C4-2B (cell line): ENCODE measurements around the gene ACSS3.
"Not testable (repeated sequence)": the region's sequence is repeated elsewhere in the genome, so short reads cannot be mapped to it uniquely, and the experiment has no call there.

ENCODE experiments used
- H3K27ac ChIP-seq: fragments of 450-650 bp; 2 replicates; pipeline ENCODE4 v1.5.1; 2017
- ZFX ChIP-seq: fragments of 450-650 bp; IDR thresholded peaks from 2 replicates; pipeline ENCODE4 v1.6.1; 2017
- TF ChIP-seq, protein P1 (sequence below): fragments of 450-650 bp; conservative IDR thresholded peaks from 2 replicates; pipeline ENCODE4 v1.5.1; 2017; ENCODE audit warnings: mild to moderate bottlenecking

The ACSS3 gene, protein sequence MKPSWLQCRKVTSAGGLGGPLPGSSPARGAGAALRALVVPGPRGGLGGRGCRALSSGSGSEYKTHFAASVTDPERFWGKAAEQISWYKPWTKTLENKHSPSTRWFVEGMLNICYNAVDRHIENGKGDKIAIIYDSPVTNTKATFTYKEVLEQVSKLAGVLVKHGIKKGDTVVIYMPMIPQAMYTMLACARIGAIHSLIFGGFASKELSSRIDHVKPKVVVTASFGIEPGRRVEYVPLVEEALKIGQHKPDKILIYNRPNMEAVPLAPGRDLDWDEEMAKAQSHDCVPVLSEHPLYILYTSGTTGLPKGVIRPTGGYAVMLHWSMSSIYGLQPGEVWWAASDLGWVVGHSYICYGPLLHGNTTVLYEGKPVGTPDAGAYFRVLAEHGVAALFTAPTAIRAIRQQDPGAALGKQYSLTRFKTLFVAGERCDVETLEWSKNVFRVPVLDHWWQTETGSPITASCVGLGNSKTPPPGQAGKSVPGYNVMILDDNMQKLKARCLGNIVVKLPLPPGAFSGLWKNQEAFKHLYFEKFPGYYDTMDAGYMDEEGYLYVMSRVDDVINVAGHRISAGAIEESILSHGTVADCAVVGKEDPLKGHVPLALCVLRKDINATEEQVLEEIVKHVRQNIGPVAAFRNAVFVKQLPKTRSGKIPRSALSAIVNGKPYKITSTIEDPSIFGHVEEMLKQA

DNA sequence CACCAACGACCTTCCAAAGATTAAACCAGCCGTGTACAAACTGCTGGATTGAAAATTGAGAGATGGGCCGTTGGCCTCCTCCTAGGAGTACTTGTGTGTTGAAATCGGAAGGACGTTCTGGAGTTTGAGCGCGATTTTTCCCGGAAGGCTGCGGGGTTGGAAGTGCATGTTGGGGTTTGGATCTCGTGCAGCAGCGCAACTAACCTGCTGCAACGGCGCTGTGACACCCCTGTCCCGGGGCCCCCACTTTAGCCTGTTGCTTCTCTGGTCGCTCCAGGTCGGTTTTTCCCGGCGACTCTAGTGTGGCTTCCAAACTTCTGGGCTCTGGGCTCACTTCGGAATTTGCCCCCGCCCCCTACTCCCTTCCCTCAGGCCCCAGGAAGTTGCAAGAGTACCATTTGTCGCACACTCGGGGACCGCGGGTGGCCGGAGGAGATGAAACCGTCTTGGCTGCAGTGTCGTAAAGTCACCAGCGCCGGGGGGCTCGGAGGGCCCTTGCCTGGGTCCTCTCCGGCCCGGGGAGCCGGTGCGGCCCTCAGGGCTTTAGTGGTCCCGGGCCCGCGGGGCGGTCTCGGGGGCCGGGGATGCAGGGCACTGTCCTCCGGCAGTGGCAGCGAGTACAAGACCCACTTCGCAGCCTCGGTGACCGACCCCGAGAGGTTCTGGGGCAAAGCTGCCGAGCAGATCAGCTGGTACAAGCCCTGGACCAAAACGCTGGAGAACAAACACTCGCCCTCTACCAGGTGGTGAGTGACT, at the start of gene ACSS3:
Gene ACSS3, plus strand, starts transcription at position 394 of the 756 bp plus-strand sequence. Its CDS starts 42 bp downstream, at position 436.
- H3K27ac ChIP-seq = no peak within 1 kb of the TSS

DNA sequence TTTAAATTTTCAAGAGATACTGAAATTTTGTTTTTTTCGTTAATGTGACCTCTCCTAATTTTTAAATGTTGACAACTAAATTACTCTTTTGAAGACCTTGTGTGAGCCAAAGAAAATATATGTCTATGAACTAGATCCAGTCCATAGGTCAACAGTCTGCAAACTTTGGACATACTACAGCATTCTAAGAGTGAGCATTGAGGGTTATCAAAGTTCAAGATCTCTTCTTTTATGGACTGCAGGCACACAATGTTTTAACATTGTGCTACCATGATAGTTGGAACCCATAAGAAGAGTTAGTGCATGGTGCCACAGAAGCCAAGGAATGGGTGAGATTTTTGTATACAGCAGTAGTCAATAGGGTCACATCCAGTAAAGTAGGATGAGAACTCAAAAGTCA, 43.0 kb upstream of the ACSS3 start:
- no peak for TF ChIP-seq ZFX
- TF ChIP-seq, protein P1, sequence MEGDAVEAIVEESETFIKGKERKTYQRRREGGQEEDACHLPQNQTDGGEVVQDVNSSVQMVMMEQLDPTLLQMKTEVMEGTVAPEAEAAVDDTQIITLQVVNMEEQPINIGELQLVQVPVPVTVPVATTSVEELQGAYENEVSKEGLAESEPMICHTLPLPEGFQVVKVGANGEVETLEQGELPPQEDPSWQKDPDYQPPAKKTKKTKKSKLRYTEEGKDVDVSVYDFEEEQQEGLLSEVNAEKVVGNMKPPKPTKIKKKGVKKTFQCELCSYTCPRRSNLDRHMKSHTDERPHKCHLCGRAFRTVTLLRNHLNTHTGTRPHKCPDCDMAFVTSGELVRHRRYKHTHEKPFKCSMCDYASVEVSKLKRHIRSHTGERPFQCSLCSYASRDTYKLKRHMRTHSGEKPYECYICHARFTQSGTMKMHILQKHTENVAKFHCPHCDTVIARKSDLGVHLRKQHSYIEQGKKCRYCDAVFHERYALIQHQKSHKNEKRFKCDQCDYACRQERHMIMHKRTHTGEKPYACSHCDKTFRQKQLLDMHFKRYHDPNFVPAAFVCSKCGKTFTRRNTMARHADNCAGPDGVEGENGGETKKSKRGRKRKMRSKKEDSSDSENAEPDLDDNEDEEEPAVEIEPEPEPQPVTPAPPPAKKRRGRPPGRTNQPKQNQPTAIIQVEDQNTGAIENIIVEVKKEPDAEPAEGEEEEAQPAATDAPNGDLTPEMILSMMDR = no peak

More for the DNA sequence above, at the start of gene ACSS3:
- TF ChIP-seq ZFX = no peak
- TF ChIP-seq, protein P1 = no peak

GRCh38 chr12:81039231-81039630, 38.6 kb upstream of the ACSS3 start:
- TF ChIP-seq ZFX = no peak
- TF ChIP-seq, protein P1 = no peak
- H3K27ac ChIP-seq = no peak overlapping the region

More for the DNA sequence above, 43.0 kb upstream of the ACSS3 start:
- H3K27ac ChIP-seq = peak overlapping the region; percentile 15; the same call in 1 of the 2 replicates

DNA sequence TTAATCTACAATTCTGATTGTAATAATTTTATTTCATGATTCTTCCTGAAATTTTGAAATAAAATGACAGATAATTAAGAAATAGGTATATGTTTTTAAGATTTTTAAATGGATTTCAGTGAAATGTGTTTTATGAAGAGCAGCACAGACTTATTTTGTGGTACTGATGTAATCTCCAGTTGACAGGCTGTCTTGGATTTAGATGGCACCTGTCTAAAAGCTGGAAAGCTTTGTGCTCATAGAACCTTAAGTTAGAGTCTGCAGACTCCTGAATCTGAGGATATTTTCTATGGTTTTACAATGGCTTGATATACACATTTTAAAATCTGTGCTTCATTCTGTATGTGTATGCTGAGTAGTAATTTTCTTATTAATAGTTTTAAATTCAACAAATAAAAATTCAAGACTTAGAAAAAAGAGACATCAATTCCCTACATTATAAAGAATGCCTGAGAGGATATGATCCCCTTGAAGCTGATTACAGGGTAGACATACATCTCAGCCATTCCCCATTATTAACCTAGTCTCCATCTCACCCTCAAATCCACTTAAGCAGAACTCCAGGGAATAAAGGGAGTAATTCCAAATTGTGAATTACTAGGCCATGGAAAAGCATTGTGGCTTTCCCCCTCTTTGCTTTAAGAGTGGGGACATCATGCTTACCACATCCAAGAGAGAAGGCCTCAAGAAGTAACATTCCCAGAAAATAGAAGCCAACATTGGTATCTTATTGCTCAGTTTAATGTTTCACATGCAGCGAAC, 33.7 kb upstream of the ACSS3 start:
- no peak overlapping the region for H3K27ac ChIP-seq
- TF ChIP-seq ZFX = no peak
- TF ChIP-seq, protein P1 = no peak

- not testable (repeated sequence) for H3K27ac ChIP-seq
Observed at GRCh38 chr12:81064971-81065370, 12.9 kb upstream of the ACSS3 start.

- TF ChIP-seq, protein P1 = no peak
- no peak for TF ChIP-seq ZFX
Observed at GRCh38 chr12:81070846-81071245, 7.0 kb upstream of the ACSS3 start.

GRCh38 chr12:81075539-81075938, 2.3 kb upstream of the ACSS3 start:
- TF ChIP-seq ZFX = no peak
- TF ChIP-seq, protein P1 = no peak
- H3K27ac ChIP-seq = no peak overlapping the region

More at GRCh38 chr12:81070846-81071245, 7.0 kb upstream of the ACSS3 start:
- H3K27ac ChIP-seq = no peak overlapping the region
